Dedifferentiated amniotic fluid mesenchymal stem cell (primary cell): Measurements from ENCODE around the gene FRMD4A.
A peak's percentile ranks its signal among the peaks of the same experiment; 100 is the strongest.
"Not testable (repeated sequence)": the region's sequence is repeated elsewhere in the genome, so short reads cannot be mapped to it uniquely, and the experiment has no call there.

Experiments
- DNase-seq: peaks from one replicate; pipeline ENCODE4 v3.0.0-alpha.2; 2016; ENCODE audit errors: extremely low spot score

FRMD4A gene

GRCh38 chr10:13883636-13884444 lies 446.9 kb downstream of the FRMD4A start:
- no peak for DNase-seq

DNA sequence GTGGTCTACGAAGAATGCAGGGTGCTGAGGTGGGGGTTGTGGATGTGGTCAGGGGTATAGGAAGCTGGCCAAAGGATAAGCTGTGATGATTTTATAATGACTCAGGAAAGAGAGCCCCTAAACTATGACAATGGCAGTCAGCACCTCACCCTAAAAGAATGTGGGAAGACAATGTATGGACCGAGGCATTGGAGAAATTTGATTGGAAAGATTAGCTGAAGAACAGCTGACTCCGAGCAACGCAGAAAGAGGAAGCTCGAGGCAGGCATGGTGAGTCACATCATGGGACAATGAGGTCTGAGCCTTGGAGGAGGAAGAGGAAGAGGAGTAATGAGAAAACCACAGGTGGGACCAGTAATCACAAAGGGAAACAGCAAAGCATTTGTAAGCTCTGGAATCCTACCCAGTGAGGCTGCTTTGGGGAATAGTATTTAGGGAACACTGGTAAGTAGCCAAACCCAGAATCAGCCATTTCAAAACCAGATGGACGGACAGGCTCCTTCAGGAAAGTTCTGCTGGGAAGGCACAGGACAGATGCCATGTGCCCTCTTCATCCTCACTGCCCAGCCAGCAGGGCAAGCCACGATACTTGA lies 448.5 kb downstream of the FRMD4A start:
- peak; percentile 65 for DNase-seq

DNA sequence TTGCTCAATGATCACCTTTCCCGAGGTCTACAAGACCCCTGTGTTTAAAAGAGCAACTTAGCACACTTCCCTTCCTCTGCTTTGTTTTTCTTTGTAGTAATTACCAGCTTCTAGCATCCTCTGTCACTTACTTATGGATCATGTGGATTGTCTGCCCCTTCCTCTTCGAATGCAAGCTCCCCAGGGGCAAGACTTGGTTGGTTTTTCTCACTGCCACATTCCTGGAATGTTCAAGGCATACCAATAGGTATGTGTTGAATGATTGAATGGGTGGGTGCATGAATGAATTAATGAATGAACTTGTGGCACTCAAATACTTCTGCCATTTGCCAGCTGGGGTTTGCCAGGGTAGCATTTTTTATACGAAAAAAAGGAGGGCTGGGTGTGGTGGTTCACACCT lies 450.0 kb downstream of the FRMD4A start:
- DNase-seq, result no peak

DNA sequence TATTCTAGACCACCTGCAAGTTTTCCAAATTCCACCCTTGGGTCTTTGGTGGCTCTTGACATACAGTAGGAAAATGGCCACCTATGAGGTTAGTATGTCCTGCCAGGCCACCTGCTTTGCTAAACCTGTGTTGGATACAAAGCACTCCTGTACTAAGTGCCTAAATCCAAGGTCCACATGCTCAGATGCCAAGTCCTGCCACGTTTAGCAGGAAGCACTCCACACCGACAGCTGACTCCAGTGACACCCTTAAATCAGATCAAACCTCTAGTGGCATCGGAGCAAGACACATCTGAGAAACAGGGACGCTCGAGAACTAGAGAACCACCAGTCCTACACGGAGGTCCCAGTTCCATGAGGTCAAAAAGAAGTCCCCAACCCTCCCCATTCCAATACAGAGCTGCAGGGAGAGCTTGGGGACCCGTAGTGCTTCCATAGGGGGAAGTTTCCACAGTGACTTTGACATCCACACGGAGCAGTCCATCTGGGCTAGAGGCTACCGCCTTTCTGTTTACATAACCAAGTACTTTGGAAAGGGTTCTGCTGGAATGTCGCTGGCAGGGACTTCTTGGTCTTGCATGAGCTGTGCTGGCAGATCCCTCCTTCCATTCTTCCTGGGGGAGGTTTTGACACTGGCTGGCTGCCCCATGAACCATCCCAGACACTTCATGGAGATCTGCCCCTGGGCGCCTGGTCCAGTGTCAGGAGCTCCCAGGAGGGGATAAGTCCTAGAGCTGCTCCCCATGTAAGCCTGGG lies 453.4 kb downstream of the FRMD4A start:
- DNase-seq, result no peak

GRCh38 chr10:13873196-13873595 lies 457.5 kb downstream of the FRMD4A start:
- no peak for DNase-seq

DNA sequence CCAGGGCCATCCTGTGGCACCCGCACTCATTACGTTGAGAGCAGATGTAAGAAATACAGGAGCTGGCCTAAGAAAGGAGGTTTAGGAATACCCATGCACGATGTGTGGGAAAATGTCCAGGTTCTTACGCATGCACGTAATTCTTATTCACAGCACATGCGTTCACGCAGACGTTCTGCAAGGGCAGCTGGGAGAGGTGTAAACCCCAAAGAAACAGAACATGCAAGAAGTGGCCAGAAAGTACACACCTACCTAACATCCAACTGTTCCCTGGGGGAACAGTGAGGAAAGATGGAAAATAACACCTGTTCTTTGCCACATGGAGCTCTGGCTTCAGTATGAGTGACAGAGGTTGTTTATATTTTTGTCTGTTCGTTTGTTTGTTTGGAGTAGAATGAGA lies 458.3 kb downstream of the FRMD4A start:
- no peak for DNase-seq

DNA sequence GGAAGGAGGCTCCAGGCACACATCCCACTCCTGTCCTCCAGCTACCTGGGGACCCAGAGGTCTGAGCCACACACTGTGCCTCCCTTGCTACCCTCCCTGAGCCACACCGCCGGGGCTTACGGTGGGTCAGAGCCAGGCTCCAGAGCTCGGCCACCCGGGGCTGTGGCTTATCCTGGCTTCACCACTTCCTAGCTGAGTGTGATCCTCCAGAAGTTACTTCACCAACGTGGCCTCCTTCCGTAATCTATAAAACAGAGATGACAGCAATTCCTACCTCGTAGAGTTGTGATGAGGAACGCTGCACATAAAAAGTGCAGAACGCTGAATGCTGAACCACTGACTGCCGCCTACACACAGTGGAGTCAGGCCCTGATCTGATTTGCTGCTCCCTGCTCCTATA lies 458.9 kb downstream of the FRMD4A start:
- no peak for DNase-seq

DNA sequence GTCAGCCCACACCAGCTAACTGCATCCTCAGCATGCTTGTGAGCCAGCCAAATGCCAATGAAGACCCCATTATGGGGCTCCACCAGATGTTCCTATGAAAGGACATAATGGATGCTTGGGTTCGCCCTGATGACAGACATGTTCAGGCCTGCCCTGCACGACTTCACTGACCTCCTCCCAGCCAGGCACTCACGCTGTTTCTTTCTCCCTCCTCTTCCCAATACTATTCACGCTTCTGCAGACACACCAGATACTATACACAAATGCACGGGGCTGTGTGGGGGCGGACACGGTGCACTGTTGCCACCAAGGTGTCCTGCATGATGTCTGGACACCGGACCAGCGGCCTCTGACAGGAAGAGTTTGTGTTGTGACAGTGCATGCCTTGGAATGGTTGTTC lies 459.7 kb downstream of the FRMD4A start:
- DNase-seq, result no peak

DNA sequence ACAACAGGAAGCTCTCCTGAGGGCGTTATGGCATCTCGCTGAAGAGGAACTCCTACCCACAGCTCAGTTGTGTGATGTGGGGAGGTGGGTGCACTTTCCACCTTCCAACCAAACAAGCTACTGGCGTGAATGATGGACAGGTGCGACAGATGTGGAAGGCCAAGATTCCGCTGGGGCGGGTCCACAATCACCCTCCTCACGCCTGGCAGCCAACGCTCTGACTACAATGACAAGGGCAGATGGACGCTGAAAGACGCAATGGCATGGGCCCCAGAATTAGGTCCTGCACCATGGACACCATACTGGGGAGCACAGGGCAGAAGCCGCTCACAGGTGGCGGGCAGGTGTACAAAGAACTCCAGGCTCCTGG lies 461.4 kb downstream of the FRMD4A start:
- DNase-seq, result no peak

DNA sequence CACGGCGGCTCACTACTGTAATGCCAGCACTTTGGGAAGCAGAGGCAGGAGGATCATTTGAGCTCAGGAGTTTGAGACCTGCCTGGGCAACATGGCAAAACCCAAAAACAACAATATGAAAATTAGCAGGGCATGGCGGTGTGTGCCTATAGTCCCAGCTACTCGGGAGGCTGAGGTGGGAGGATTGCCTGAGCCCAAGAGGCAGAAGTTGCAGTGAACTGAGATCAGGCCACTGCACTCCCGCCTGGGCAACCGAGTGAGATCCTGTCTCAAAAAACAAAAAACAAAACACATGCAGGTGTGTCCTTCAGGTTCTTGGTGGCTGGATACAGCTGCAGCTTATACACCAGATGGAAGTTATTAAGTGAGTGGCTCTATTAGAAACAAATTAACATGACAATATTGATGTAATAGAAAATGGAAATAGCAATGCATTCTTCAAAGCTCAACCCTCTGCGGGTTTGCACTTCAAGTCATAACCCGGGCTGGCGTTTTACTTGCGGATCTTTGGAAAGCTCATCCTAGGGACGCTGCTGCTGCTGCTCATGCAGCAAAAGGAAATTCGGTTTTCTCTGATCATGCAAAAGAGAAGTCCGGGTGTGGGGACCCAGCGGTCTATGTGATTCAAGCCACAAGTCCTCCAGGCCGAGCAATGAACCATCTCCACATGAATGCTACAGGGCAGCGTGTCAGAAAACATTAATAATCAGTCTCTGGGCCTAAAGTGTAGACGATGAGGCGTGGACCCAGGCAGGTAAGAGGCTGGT lies 462.0 kb downstream of the FRMD4A start:
- no peak for DNase-seq

DNA sequence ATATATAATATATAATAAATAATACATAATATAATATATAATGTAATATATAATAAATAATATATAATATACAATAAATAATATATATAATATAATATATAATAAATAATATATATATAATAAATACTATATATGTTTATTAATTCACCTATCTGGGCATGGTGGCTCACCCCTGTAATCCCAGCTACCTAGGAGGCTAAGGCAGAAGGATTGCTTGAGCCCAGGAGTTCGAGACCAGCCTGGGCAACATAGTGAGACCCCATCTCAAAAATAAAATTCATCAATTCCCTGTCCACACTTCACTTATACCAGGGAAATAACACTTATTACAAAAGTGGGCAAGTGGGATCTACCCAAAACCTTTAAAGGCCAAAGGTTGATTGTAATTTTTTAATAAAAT lies 462.9 kb downstream of the FRMD4A start:
- no peak for DNase-seq

DNA sequence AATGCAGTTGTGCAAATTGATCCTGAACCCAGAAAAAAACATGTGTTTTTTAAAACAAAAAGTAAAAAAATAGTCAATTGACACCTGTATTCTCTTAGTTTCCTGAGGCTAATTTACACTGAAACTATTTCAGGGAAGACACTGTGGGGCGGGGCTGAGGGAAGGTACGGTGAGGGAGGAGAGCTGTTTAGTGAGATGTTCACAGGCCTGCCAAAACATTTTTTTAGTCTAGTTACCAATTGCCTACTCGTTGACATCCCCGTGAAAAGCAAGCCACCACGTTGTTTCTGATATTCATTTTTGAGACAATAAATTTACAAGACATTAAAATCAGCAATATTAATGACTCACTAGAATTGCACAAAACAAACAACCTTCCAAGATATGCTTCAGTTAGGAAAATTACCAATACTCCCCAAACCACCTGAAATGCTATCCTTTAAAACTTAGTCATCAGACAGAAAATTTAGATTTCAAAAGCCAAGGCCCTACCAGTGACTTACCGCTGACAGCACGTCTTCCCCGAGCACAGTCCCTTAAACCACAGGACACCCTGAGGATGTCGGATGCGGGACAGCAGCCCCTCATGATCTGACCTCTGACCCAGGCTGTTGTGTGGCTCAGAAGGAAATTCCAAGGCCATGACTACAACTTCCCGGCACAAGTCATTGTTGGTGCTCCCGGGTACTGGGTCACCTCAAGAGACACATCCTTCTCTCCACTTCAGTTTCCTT lies 464.8 kb downstream of the FRMD4A start:
- DNase-seq, result no peak

DNA sequence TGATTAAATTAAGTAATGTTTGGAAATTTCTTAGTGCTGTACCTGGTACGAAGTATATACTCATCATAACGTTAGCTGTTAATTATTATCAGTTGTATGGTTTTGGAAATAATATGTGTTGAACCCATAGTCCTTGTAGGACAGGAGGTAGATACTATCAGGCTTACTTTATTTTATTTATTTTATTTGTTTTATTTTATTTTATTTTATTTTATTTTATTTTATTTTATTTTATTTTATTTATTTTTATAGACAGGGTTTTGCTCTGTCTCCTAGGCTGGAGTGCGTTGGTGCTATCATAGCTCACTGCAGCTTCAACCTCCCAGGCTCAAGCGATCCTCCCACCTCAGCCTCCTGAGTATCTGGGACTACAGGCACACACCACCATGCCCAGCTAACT lies 465.5 kb downstream of the FRMD4A start:
- DNase-seq, result not testable (repeated sequence)

GRCh38 chr10:13862546-13863233 lies 468.0 kb downstream of the FRMD4A start:
- no peak for DNase-seq

GRCh38 chr10:13860886-13861285 lies 469.8 kb downstream of the FRMD4A start:
- DNase-seq, result no peak

DNA sequence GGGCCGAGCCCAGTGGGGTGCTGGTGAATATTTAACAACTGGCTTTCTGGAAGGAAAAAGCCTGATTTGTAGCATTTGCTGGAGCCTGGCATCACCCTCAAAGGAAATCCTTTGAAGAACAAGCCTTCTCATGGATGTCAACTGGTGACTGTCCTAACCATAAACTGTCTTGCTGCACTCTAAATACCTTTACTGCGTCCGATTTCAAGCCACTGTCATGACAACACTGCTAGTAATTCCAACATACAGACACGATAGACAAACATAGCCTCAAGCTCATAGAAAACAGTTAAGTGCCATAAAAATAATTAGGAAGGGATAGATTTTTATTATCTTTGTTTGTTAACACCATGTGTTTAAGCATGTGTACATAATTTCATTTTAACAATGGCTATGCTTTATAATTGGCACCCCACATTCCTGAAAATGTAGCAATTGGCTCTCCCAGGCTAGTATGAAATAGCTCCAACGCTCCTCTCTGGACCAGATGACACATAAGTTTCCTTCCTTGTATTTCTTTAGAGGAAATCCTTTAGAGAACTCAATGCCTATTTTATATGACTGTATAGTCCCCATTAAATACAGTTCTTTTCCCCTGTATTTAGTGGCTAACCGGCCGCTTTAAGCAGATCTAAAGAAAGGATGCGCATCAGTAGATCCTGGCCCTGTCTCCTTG lies 470.6 kb downstream of the FRMD4A start:
- DNase-seq, result no peak

DNA sequence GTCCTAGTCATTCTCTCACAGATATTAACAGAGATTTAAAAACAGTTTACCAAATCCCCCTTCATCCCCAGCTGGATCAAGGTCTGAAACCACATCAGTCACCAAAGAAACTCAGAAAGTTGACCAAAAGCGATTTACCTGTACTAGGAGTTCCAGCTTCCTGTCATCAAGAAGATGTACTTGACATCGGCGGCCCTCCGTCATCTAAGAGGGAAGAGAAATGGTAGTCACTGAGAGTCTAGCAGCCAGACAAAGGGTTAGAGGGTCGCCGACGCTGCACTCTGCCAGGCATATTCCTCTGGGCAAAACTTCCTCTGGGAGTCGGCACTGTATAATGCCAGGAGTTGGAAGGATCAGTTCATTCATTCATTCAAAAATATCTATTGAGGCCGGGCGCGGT lies 472.0 kb downstream of the FRMD4A start:
- no peak for DNase-seq

DNA sequence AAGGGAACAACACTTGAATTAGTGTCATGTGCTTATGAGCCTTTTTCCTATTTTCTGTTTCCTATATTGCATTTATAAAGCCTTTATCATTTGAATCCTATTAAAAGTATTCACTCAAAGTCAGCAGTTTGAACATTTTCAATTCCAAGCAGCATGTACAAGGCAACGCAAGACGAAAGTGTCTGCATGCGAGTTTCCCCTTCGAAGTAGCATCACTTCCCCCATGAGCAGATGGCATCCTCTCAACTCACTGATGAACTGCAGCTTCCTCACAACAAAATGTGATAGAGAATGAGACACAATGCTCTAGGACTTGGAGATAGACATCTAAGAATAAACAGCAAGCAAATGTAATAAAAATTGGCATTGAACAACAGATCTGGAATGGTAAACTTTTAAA lies 473.3 kb downstream of the FRMD4A start:
- DNase-seq, result no peak

DNA sequence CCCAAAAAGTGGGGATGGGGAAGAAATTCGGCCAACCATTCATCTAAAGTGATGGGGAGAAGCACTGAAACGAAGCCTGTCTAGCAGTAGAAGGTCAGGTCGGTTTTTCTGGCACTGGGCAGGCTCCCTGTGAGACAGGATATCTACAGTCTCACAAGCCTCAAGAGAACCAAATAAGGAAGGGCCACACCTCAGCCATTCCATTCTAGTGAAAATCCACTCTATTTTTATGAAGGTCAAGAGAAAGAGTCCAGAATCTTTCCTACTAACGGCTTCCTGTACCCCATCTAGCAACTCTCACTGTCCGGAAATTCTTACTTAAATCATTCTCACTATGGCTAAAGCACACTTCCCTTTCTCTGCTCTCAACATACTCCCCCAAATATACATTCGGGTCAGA lies 476.9 kb downstream of the FRMD4A start:
- DNase-seq, result no peak

DNA sequence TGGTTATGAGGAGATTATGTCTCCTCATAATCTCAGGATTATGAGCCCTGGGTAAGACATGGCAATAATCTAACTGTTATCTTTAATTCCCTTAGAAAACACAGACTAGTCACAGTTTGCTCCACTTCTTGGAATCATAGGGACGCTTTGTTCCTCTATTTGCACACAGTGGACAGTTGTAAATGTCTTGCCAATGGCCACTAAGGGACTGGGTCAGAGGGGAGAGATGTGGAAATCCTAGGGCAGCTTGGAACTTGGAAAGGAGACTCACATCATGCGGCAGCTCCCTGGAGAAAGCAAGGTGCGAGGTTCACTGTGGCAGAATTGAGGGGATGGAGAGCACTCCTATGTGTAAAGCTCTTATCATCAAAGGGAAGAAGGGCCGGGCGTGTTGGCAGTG lies 477.9 kb downstream of the FRMD4A start:
- DNase-seq, result no peak
